Neuronal stem cell (in vitro differentiated cells): ENCODE data around the gene CLTCL1.

ENCODE experiments used
- DNase-seq: peaks from one replicate; pipeline ENCODE4 v3.0.0-alpha.2; 2013; ENCODE audit warnings: low spot score
- H2AFZ ChIP-seq: one replicate; pipeline ENCODE4 v1.6.1; 2013; ENCODE audit warnings: mild to moderate bottlenecking, low read length, inconsistent platforms
- H2AK5ac ChIP-seq: 2 replicates; pipeline ENCODE4 v1.6.1; 2013; ENCODE audit warnings: low read depth, mild to moderate bottlenecking, inconsistent platforms, low read length, moderate library complexity, mixed read lengths
- H2BK120ac ChIP-seq: 2 replicates; pipeline ENCODE4 v1.6.1; 2013; ENCODE audit warnings: low read depth, mild to moderate bottlenecking, inconsistent platforms, low read length, moderate library complexity, mixed read lengths
- H2BK12ac ChIP-seq: one replicate; pipeline ENCODE4 v1.6.1; 2013; ENCODE audit warnings: low read length, inconsistent platforms
- H2BK15ac ChIP-seq: 2 replicates; pipeline ENCODE4 v1.6.1; 2013; ENCODE audit warnings: mild to moderate bottlenecking, low read length, inconsistent platforms, mixed read lengths
- H2BK5ac ChIP-seq: one replicate; pipeline ENCODE4 v1.6.1; 2013; ENCODE audit warnings: inconsistent platforms, mild to moderate bottlenecking, low read length, moderate library complexity
- H3K14ac ChIP-seq: one replicate; pipeline ENCODE4 v1.6.1; 2013; ENCODE audit warnings: low read length, inconsistent platforms
- H3K18ac ChIP-seq: 2 replicates; pipeline ENCODE4 v1.6.1; 2013; ENCODE audit warnings: low read length, inconsistent platforms
- H3K23ac ChIP-seq: 2 replicates; pipeline ENCODE4 v1.6.1; 2013; ENCODE audit warnings: low read depth, mild to moderate bottlenecking, mixed read lengths, low read length, inconsistent platforms; ENCODE audit not compliant: poor library complexity
- H3K27ac ChIP-seq: replicated peaks from 3 replicates; pipeline ENCODE4 v1.5.1; 2013; ENCODE audit warnings: low read length, inconsistent platforms
- H3K27me3 ChIP-seq, 3 experiments: 2 replicates each; pipeline ENCODE4 v1.6.1; 2013; ENCODE audit warnings: low read length in 3 of 3, mild to moderate bottlenecking in 2 of 3, inconsistent platforms in 1 of 3, low read depth in 1 of 3, mixed read lengths in 1 of 3, moderate library complexity in 1 of 3; ENCODE audit not compliant: control insufficient read depth in 3 of 3, insufficient read depth in 3 of 3
- H3K36me3 ChIP-seq, 2 donors: replicated peaks in 1 of 2; 2 replicates each; pipeline ENCODE4 v1.6.1; 2013; ENCODE audit warnings: low read length in 2 of 2; ENCODE audit not compliant: control insufficient read depth in 2 of 2, insufficient read depth in 2 of 2
- H3K4ac ChIP-seq: 2 replicates; pipeline ENCODE4 v1.6.1; 2013; ENCODE audit warnings: inconsistent platforms, mild to moderate bottlenecking, low read length, moderate library complexity
- H3K4me1 ChIP-seq, 2 donors: 1 replicate in 1 of 2; 2 replicates in 1 of 2; pipeline ENCODE4 v1.6.1; 2013; ENCODE audit warnings: low read length in 2 of 2, low read depth in 1 of 2; ENCODE audit not compliant: control insufficient read depth in 2 of 2, insufficient read depth in 1 of 2
- H3K4me2 ChIP-seq: one replicate; pipeline ENCODE4 v1.6.1; 2013; ENCODE audit warnings: mild to moderate bottlenecking, low read length, inconsistent platforms; ENCODE audit not compliant: insufficient read depth, poor library complexity, severe bottlenecking
- H3K4me3 ChIP-seq, 2 donors: 2 replicates each; pipeline ENCODE4 v1.5.1; 2013; ENCODE audit warnings: low read length in 2 of 2, mild to moderate bottlenecking in 2 of 2, inconsistent platforms in 1 of 2, moderate library complexity in 1 of 2
- H3K79me1 ChIP-seq: one replicate; pipeline ENCODE4 v1.6.1; 2013; ENCODE audit warnings: low read depth, mild to moderate bottlenecking, inconsistent platforms, low read length, moderate library complexity
- H3K9ac ChIP-seq: one replicate; pipeline ENCODE4 v1.6.1; 2013; ENCODE audit warnings: mild to moderate bottlenecking, low read depth, low read length, inconsistent platforms; ENCODE audit not compliant: poor library complexity
- H3K9me3 ChIP-seq, 2 donors: replicated peaks in 1 of 2; 2 replicates each; pipeline versions ENCODE3 to v1.6.1; 2013; ENCODE audit warnings: low read length in 2 of 2, mild to moderate bottlenecking in 2 of 2, inconsistent platforms in 1 of 2, low read depth in 1 of 2, mixed read lengths in 1 of 2, moderate library complexity in 1 of 2; ENCODE audit not compliant: control insufficient read depth in 2 of 2, insufficient read depth in 1 of 2
- H4K8ac ChIP-seq: one replicate; pipeline ENCODE4 v1.6.1; 2013; ENCODE audit warnings: low read depth, mild to moderate bottlenecking, inconsistent platforms, low read length, moderate library complexity
- H4K91ac ChIP-seq: one replicate; pipeline ENCODE4 v1.6.1; 2013; ENCODE audit warnings: low read length, low read depth, mild to moderate bottlenecking, inconsistent platforms; ENCODE audit not compliant: poor library complexity
- WGBS, 2 donors: extraction: QIAGEN DNeasy Blood & Tissue Kit; methylation state at CpG; one replicate each; pipeline ENCODE4 v1.1.7; 2013; ENCODE audit warnings: missing lambda C conversion rate in 2 of 2, mixed read lengths in 1 of 2; ENCODE audit not compliant: insufficient read length in 2 of 2, insufficient replicate concordance in 1 of 2; ENCODE audit errors: extremely low coverage in 2 of 2; 5-methylcytosine and 5-hydroxymethylcytosine counted together

Gene CLTCL1

DNA sequence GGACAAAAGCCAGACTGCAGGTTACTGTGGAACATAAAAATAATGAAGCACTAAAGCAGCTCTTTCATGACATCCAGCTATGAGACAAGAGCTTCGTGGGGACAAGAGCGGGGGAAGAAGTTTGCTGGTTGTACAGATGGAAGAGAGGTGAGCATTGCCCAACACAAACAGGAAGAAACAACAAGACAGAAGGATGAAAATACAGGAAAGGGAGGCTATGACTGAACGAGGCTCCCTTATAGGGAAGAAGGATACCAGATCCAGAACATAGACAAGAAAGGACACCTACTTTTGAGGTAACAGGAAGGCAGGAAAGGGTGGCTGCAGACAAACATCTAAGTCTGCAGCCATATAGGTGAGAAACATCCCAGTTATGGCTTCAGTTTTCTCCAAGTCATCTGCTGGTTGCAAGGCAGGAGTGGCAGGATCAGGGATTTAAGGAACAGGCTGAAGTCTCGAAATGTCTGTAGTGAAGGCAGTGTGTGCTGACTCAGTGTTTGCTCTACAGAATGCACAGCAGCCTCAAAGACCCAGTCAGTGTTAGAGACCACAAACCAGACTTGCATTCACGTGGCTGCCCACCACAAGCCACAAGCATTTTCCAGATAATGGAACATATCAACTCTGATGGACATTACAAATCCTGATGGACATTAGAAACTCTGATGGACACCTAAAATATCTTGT lies 1.9 kb downstream of the CLTCL1 start:
- H3K4me3 ChIP-seq, result no peak overlapping the region
- H4K91ac ChIP-seq, result no peak overlapping the region
- H3K4ac ChIP-seq, result no peak overlapping the region
- no peaks in the 10 kb centered on the region for H3K79me1 ChIP-seq
- no peak overlapping the region for H2AFZ ChIP-seq
- no peak overlapping the region for H2BK12ac ChIP-seq
- DNase-seq, result no peak
- no peak overlapping the region for H2BK5ac ChIP-seq
- no peaks in the 10 kb centered on the region for H3K36me3 ChIP-seq
- H2BK120ac ChIP-seq, result no peak overlapping the region
- no peak overlapping the region for H2BK15ac ChIP-seq
- no peak overlapping the region for H3K4me2 ChIP-seq
- H3K4me1 ChIP-seq, result peaks cover 0 to 10% of the 10 kb centered on the region in 2 donors
- H3K23ac ChIP-seq, result no peak overlapping the region
- no peak overlapping the region for H3K18ac ChIP-seq
- H3K14ac ChIP-seq, result no peak overlapping the region
- no peak overlapping the region for H3K27ac ChIP-seq
- H4K8ac ChIP-seq, result no peak overlapping the region
- no peaks in the 10 kb centered on the region for H3K9me3 ChIP-seq
- H3K27me3 ChIP-seq, result peaks cover 0 to 5% (median 0%) of the 10 kb centered on the region in 3 experiments
- WGBS, 2 donors, result no CpG with 5 or more reads among the region's 5 CpGs
- H2AK5ac ChIP-seq, result no peak overlapping the region
- H3K9ac ChIP-seq, result no peak overlapping the region

- no peak overlapping the region for H2BK120ac ChIP-seq
- H3K27ac ChIP-seq, result no peak overlapping the region
- no CpG with 5 or more reads among the region's 4 CpGs for WGBS, 2 donors
- H4K8ac ChIP-seq, result no peak overlapping the region
- no peak for DNase-seq
- H2AK5ac ChIP-seq, result no peak overlapping the region
- H3K27me3 ChIP-seq, result peaks cover 0 to 5% (median 0%) of the 10 kb centered on the region in 3 experiments
- H3K14ac ChIP-seq, result no peak overlapping the region
- no peak overlapping the region for H3K23ac ChIP-seq
- H3K4ac ChIP-seq, result no peak overlapping the region
- H2BK15ac ChIP-seq, result no peak overlapping the region
- no peaks in the 10 kb centered on the region for H3K36me3 ChIP-seq
- no peak overlapping the region for H4K91ac ChIP-seq
- H3K4me1 ChIP-seq, result peaks cover 0 to 10% of the 10 kb centered on the region in 2 donors
- H3K9ac ChIP-seq, result no peak overlapping the region
- H3K4me3 ChIP-seq, result no peak overlapping the region
- H3K79me1 ChIP-seq, result no peaks in the 10 kb centered on the region
- H2BK5ac ChIP-seq, result no peak overlapping the region
- H2AFZ ChIP-seq, result no peak overlapping the region
- no peak overlapping the region for H2BK12ac ChIP-seq
- no peaks in the 10 kb centered on the region for H3K9me3 ChIP-seq
- no peak overlapping the region for H3K4me2 ChIP-seq
- no peak overlapping the region for H3K18ac ChIP-seq
Measured at GRCh38 chr22:19287889-19288288, 3.6 kb downstream of the CLTCL1 start.

- Histone ChIP-seq H3K4me1 (peaks cover 0 to 8% of the 10 kb centered on the region in 2 donors), H3K9me3 (no peaks in the 10 kb centered on the region), H3K14ac (no peak overlapping the region), H3K27ac (no peak overlapping the region), H2BK15ac (no peak overlapping the region), H3K4me3 (no peak overlapping the region), H3K36me3 (no peaks in the 10 kb centered on the region), H2AFZ (no peak overlapping the region), H2BK5ac (no peak overlapping the region), H2BK120ac (no peak overlapping the region), H3K18ac (no peak overlapping the region), H3K27me3 (peaks cover 0 to 3% (median 0%) of the 10 kb centered on the region in 3 experiments), H4K8ac (no peak overlapping the region), H3K79me1 (no peaks in the 10 kb centered on the region), H2AK5ac (no peak overlapping the region), H4K91ac (no peak overlapping the region), H2BK12ac (no peak overlapping the region), H3K4ac (no peak overlapping the region), H3K4me2 (no peak overlapping the region), H3K23ac (no peak overlapping the region), H3K9ac (no peak overlapping the region)
- no CpG with 5 or more reads among the region's 5 CpGs for WGBS, 2 donors
- DNase-seq, result no peak
Measured at GRCh38 chr22:19287076-19287707, 4.3 kb downstream of the CLTCL1 start.

DNA sequence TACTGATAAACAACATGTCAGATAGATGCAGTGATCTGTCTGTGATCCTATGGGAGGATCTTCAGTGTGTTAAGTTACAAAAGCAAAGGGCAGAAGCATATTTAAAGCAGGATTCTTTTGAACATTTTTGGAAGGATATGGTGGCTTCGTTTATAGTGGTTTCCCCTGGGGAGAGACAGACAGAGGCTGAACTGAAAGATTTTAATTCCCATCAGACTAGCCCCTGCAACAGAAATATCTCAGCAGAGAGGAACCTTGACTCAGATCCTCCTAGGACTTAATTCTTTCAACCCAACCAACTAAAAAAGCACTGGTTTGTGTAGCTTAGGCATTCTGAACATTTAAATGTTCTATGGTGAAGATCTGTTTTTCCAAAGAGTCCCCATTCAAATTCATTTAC lies 5.7 kb downstream of the CLTCL1 start:
- Histone ChIP-seq H3K36me3 (no peaks in the 10 kb centered on the region), H3K9ac (no peak overlapping the region), H3K14ac (no peak overlapping the region), H4K91ac (no peak overlapping the region), H2BK12ac (no peak overlapping the region), H3K18ac (no peak overlapping the region), H3K4me2 (no peak overlapping the region), H4K8ac (no peak overlapping the region), H2BK5ac (no peak overlapping the region), H2BK120ac (no peak overlapping the region), H2BK15ac (no peak overlapping the region), H2AFZ (no peak overlapping the region), H3K79me1 (no peaks in the 10 kb centered on the region), H3K27ac (no peak overlapping the region), H3K4me3 (no peak overlapping the region), H3K9me3 (no peaks in the 10 kb centered on the region), H3K23ac (no peak overlapping the region), H3K4me1 (peaks cover 0 to 6% of the 10 kb centered on the region in 2 donors), H3K4ac (no peak overlapping the region), H2AK5ac (no peak overlapping the region), H3K27me3 (peaks cover 0 to 3% (median 0%) of the 10 kb centered on the region in 3 experiments)
- DNase-seq, result no peak
- no CpG with 5 or more reads among the region's 1 CpG for WGBS, 2 donors
